H1 (cell line): ENCODE results near the gene RIMBP2. TPM values are rescaled to one million over a fixed set of nuclear protein-coding genes. Genes with fewer than 3 reads are reported as not detected.

Experiments
- CTCF ChIA-PET: fragments of 300-600 bp; sonication (Branson Sonifier 250); formaldehyde crosslinking; loops from one replicate; lab custom pipeline; 2021; ENCODE audit not compliant: partially characterized antibody; lab: Charles Lee
- POLR2A ChIA-PET: fragments of 300-600 bp; sonication (Branson Sonifier 250); formaldehyde crosslinking; loops from one replicate; lab custom pipeline; 2021; ENCODE audit warnings: inconsistent platforms; ENCODE audit not compliant: partially characterized antibody; lab: Charles Lee
- DNase-seq, 2 experiments: peaks; one replicate each; pipeline versions ENCODE4 v3.0.0 to v3.0.0-alpha.2; 2010 to 2022; ENCODE audit warnings: low spot score in 2 of 2, low read depth in 1 of 2, mixed read lengths in 1 of 2
- FAIRE-seq: peaks from 2 replicates; lab custom pipeline; 2011; peaks lifted over from hg19 to GRCh38; lab: Jason Lieb, UNC
- H2AFZ ChIP-seq: 2 replicates; pipeline ENCODE4 v1.8.1; 2012; ENCODE audit warnings: low read length, inconsistent platforms
- H2AK5ac ChIP-seq: 2 replicates; pipeline ENCODE4 v1.6.1; 2013; ENCODE audit warnings: low read depth, low read length
- H2BK120ac ChIP-seq: replicated peaks from 2 replicates; pipeline ENCODE3; 2013; ENCODE audit warnings: low read depth, low read length, inconsistent platforms
- H2BK12ac ChIP-seq: 2 replicates; pipeline ENCODE4 v1.6.1; 2013; ENCODE audit warnings: low read depth, low read length
- H2BK15ac ChIP-seq: 2 replicates; pipeline ENCODE4 v1.6.1; 2013; ENCODE audit warnings: low read length
- H2BK20ac ChIP-seq: 2 replicates; pipeline ENCODE4 v1.6.1; 2013; ENCODE audit warnings: low read length
- H2BK5ac ChIP-seq: 2 replicates; pipeline ENCODE4 v1.6.1; 2013; ENCODE audit warnings: low read depth, low read length
- H3K14ac ChIP-seq: 2 replicates; pipeline ENCODE4 v1.6.1; 2013; ENCODE audit warnings: inconsistent platforms; ENCODE audit not compliant: insufficient read length
- H3K18ac ChIP-seq: 2 replicates; pipeline ENCODE4 v1.6.1; 2013; ENCODE audit warnings: low read length; ENCODE audit errors: extremely low read depth
- H3K23ac ChIP-seq: 2 replicates; pipeline ENCODE4 v1.6.1; 2013; ENCODE audit warnings: inconsistent platforms; ENCODE audit not compliant: insufficient read length
- H3K23me2 ChIP-seq: 2 replicates; pipeline ENCODE4 v1.6.1; 2013; ENCODE audit warnings: low read depth, low read length
- H3K27ac ChIP-seq: 2 replicates; pipeline ENCODE4 v1.6.1; 2011; ENCODE audit warnings: low read depth, low read length, inconsistent platforms
- H3K27me3 ChIP-seq, 4 experiments: replicated peaks in 1 of 4; 1 replicate in 1 of 4; 2 replicates in 3 of 4; pipeline versions ENCODE4 v1.6.1 to v1.8.1; 2011 to 2013; ENCODE audit warnings: low read length in 3 of 4, mild to moderate bottlenecking in 3 of 4, inconsistent platforms in 2 of 4, mixed read lengths in 2 of 4, moderate library complexity in 1 of 4; ENCODE audit not compliant: control insufficient read depth in 3 of 4, insufficient read depth in 3 of 4; ENCODE audit errors: extremely low read depth in 1 of 4
- H3K36me3 ChIP-seq, 4 experiments: 2 replicates each; pipeline versions ENCODE4 v1.6.1 to v1.8.1; 2011 to 2013; ENCODE audit warnings: mild to moderate bottlenecking in 4 of 4, low read length in 3 of 4, moderate library complexity in 2 of 4, control low read depth in 1 of 4, inconsistent platforms in 1 of 4; ENCODE audit not compliant: insufficient read depth in 4 of 4, control insufficient read depth in 2 of 4
- H3K4ac ChIP-seq: replicated peaks from 2 replicates; pipeline ENCODE3; 2013; ENCODE audit warnings: low read length, low read depth, mixed read lengths, inconsistent platforms; ENCODE audit not compliant: insufficient read length
- H3K4me1 ChIP-seq, 4 experiments: replicated peaks in 1 of 4; 1 replicate in 1 of 4; 2 replicates in 3 of 4; pipeline versions ENCODE4 v1.6.1 to v1.8.1; 2011 to 2013; ENCODE audit warnings: low read length in 3 of 4, inconsistent platforms in 2 of 4, mixed read lengths in 1 of 4; ENCODE audit not compliant: insufficient read depth in 4 of 4, control insufficient read depth in 3 of 4
- H3K4me2 ChIP-seq, 2 experiments: 2 replicates each; pipeline versions ENCODE4 v1.6.1 to v1.8.1; 2011 to 2013; ENCODE audit warnings: low read depth in 2 of 2, low read length in 2 of 2, control low read depth in 1 of 2, inconsistent platforms in 1 of 2, mild to moderate bottlenecking in 1 of 2; ENCODE audit not compliant: insufficient read depth in 1 of 2
- H3K4me3 ChIP-seq, 4 experiments: fragments of 200-600, 300-600 bp in 1 of 4; sonication (generic), shearing (Covaris generic), sonication (Bioruptor Twin) in 1 of 4; 2 replicates each; pipeline versions ENCODE4 v1.5.1 to v1.8.1; 2011 to 2016; ENCODE audit warnings: low read length in 4 of 4, low read depth in 3 of 4, control low read depth in 2 of 4, inconsistent platforms in 2 of 4, mild to moderate bottlenecking in 2 of 4, mixed read lengths in 1 of 4, moderate library complexity in 1 of 4; ENCODE audit not compliant: insufficient read depth in 2 of 4; ENCODE audit errors: extremely low read depth in 1 of 4
- H3K56ac ChIP-seq: replicated peaks from 2 replicates; pipeline ENCODE3; 2013; ENCODE audit warnings: low read depth, mild to moderate bottlenecking, mixed read lengths, low read length, inconsistent platforms; ENCODE audit not compliant: insufficient read length
- H3K79me1 ChIP-seq: 2 replicates; pipeline ENCODE4 v1.6.1; 2013; ENCODE audit warnings: low read depth, low read length, control low read depth
- H3K79me2 ChIP-seq, 2 experiments: 2 replicates each; pipeline versions ENCODE4 v1.6.1 to v1.8.1; 2012 to 2013; ENCODE audit warnings: low read length in 2 of 2, mild to moderate bottlenecking in 2 of 2, inconsistent platforms in 1 of 2; ENCODE audit not compliant: insufficient read depth in 2 of 2, control insufficient read depth in 1 of 2
- H3K9ac ChIP-seq, 4 experiments: replicated peaks in 1 of 4; 1 replicate in 1 of 4; 2 replicates in 3 of 4; pipeline versions ENCODE4 v1.6.1 to v1.8.1; 2011 to 2013; ENCODE audit warnings: low read depth in 3 of 4, low read length in 3 of 4, control low read depth in 2 of 4, mild to moderate bottlenecking in 2 of 4, moderate library complexity in 2 of 4, inconsistent platforms in 1 of 4; ENCODE audit errors: extremely low read depth in 1 of 4
- H3K9me3 ChIP-seq, 2 experiments: 2 replicates each; pipeline versions ENCODE4 v1.6.1 to v1.8.1; 2012 to 2013; ENCODE audit warnings: mild to moderate bottlenecking in 2 of 2, moderate library complexity in 2 of 2, control low read depth in 1 of 2, inconsistent platforms in 1 of 2, low read depth in 1 of 2, low read length in 1 of 2, mixed read lengths in 1 of 2; ENCODE audit not compliant: insufficient read depth in 2 of 2
- H4K20me1 ChIP-seq, 2 experiments: replicated peaks in 1 of 2; 2 replicates each; pipeline versions ENCODE3 to v1.8.1; 2011 to 2013; ENCODE audit warnings: inconsistent platforms in 2 of 2, low read length in 2 of 2, mild to moderate bottlenecking in 1 of 2; ENCODE audit not compliant: insufficient read depth in 2 of 2, control insufficient read depth in 1 of 2
- H4K5ac ChIP-seq: 2 replicates; pipeline ENCODE4 v1.6.1; 2013; ENCODE audit warnings: low read length, low read depth, mixed read lengths, inconsistent platforms; ENCODE audit not compliant: insufficient read length
- H4K8ac ChIP-seq: 2 replicates; pipeline ENCODE4 v1.8.0; 2013; ENCODE audit warnings: mild to moderate bottlenecking, moderate library complexity, low read length, inconsistent platforms; ENCODE audit not compliant: insufficient read depth; ENCODE audit errors: extremely low read depth
- H4K91ac ChIP-seq: replicated peaks from 2 replicates; pipeline ENCODE3; 2013; ENCODE audit warnings: low read length, mixed read lengths, inconsistent platforms; ENCODE audit not compliant: insufficient read length
- POLR2A ChIP-seq, 2 experiments: IDR thresholded peaks; 1 replicate in 1 of 2; 2 replicates in 1 of 2; pipeline ENCODE4 v1.6.1; 2011; ENCODE audit warnings: low read depth in 2 of 2, low read length in 2 of 2, mild to moderate bottlenecking in 2 of 2; ENCODE audit errors: control extremely low read depth in 1 of 2
- TAF7 ChIP-seq: optimal IDR thresholded peaks from 2 replicates; pipeline ENCODE3; 2011; ENCODE audit warnings: low read depth, mild to moderate bottlenecking, inconsistent platforms, low read length, moderate library complexity, borderline replicate concordance
- WGBS, 2 experiments: shearing (Covaris generic) in 1 of 2; methylation state at CpG; one replicate each; pipeline versions ENCODE4 v1.1.6 to v1.1.7; 2013 to 2015; ENCODE audit warnings: low lambda C conversion rate in 2 of 2, mixed read lengths in 2 of 2, inconsistent platforms in 1 of 2, low coverage in 1 of 2, missing lambda C conversion rate in 1 of 2; ENCODE audit not compliant: insufficient replicate concordance in 2 of 2, insufficient coverage in 1 of 2, insufficient read length in 1 of 2; ENCODE audit errors: extremely low coverage in 1 of 2, missing lambda C conversion rate in 1 of 2; 5-methylcytosine and 5-hydroxymethylcytosine counted together
- polyA plus RNA-seq, 7 experiments: library from polyadenylated mRNA; depleted of rRNA in 3 of 7; stranded (reverse) in 5 of 7; unstranded in 2 of 7; fragments of >200 nt in 5 of 7; fragments of 200-250 nt in 2 of 7; gene quantifications; 1 replicate in 5 of 7; 2 replicates in 1 of 7; 4 replicates in 1 of 7; pipeline versions ENCODE4 v1.2.1 to v1.2.3, GENCODE V29; 2011 to 2013; ENCODE audit warnings: missing spikeins in 2 of 7, mixed read lengths in 2 of 7
- total RNA-seq: library from RNA; stranded (reverse); fragmentation: NEBNext Ultra II Directional; extraction: Animal tissue kit (Norgen Biotek cat#: 25700); gene quantifications from 2 replicates; pipeline ENCODE4 v1.2.1, GENCODE V29; 2021

RIMBP2 gene
- total and polyA plus RNA-seq, 2 of the 8 experiments (the other 6 are each of a cell fraction or from before 2014, with no cell fraction given) = 0.18 to 0.65 TPM

DNA sequence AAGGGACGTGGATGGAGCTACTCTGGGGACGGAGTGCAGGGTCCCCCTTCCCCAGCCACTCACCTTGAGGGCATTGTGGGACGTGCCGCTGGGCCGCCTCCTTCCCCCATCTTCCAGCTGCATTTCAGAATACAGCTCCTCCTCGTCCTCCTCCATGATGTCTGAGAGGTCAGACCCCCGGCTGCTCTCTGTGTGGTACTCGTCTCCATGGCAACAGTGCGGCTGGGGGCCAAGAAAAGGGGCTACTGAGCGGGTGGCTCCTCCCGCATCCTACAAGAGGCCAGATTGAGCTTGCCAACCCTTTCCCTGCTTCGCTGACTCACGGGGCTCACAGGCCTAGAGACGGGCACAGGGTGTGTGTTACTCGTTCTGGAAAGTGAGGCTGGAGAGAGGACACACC lies 288.0 kb downstream of the RIMBP2 start:
- H3K79me2 ChIP-seq = no peaks in the 10 kb centered on the region
- DNase-seq = peak in 1 of 2 experiments; percentile 41

More for the DNA sequence above, 288.0 kb downstream of the RIMBP2 start:
- Histone ChIP-seq H4K91ac (no peak overlapping the region), H4K20me1 (no peaks in the 10 kb centered on the region), H2BK15ac (no peak overlapping the region), H3K9ac (no peak overlapping the region), H4K5ac (no peak overlapping the region), H3K79me1 (no peaks in the 10 kb centered on the region), H3K27me3 (no peaks in the 10 kb centered on the region), H3K23me2 (no peaks in the 10 kb centered on the region), H2BK120ac (no peak overlapping the region), H3K18ac (no peak overlapping the region), H3K36me3 (no peaks in the 10 kb centered on the region), H3K23ac (no peak overlapping the region), H3K4ac (no peak overlapping the region), H3K4me1 (peaks cover 0 to 2% (median 0%) of the 10 kb centered on the region in 4 experiments; a peak in 1 of 7 replicates), H2BK20ac (no peak overlapping the region), H2BK5ac (no peak overlapping the region), H3K27ac (no peak overlapping the region), H3K56ac (no peak overlapping the region), H2AFZ (no peak overlapping the region), H3K4me3 (no peak overlapping the region), H3K4me2 (no peak overlapping the region), H4K8ac (peak overlapping the region; percentile 28), H3K14ac (no peak overlapping the region), H2BK12ac (no peak overlapping the region), H3K9me3 (no peaks in the 10 kb centered on the region), H2AK5ac (no peak overlapping the region)
- TF ChIP-seq POLR2A (IDR thresholded peaks at IDR 0.05; ENCODE audit: control extremely low read depth in 1 of 2, low read depth in 2 of 2, low read length in 2 of 2) (no peak), TAF7 (no peak)
- no peak for FAIRE-seq
- 82% methylated on average over 13 of the region's 15 CpGs; no CpG with 5 or more reads in 1 of the 2 experiments for WGBS, 2 experiments
- POLR2A ChIA-PET = no interaction called here
- CTCF ChIA-PET = interaction anchor here (0.5 to 2.8 kb wide), 4 partner anchors 14 to 320 kb away, joined by 3 to 9 read pairs (median 3); no protein-coding TSS in a partner anchor
